ENCODE measurements around the gene SLC25A25. TPM values are rescaled to one million over a fixed set of nuclear protein-coding genes. Genes with fewer than 3 reads are reported as not detected.

SLC25A25 gene
- total RNA-seq, 6 experiments from 2014 or later: 21.2 to 81.5 (median 53.3) TPM

- no peak overlapping the region for H3K27ac ChIP-seq
- DNase-seq (no peak), ATAC-seq (no peak)
- TF ChIP-seq POLR2A (IDR thresholded peaks at IDR 0.05) (no peak), CTCF (IDR thresholded peaks at IDR 0.05) (no peak)
- H3K27me3 ChIP-seq: no peaks in the 10 kb centered on the region
- H3K4me1 ChIP-seq: peaks cover 0 to 6% (median 0%) of the 10 kb centered on the region in 4 donors
- intact Hi-C loops (cut with DNase I): no loop called here
- H3K9me3 ChIP-seq: no peaks in the 10 kb centered on the region
- H3K36me3 ChIP-seq: no peaks in the 10 kb centered on the region
- WGBS (ENCODE audit: insufficient coverage, low coverage, low lambda C conversion rate, missing lambda C conversion rate): 51% methylated on average over 4 of the region's 5 CpGs
- H3K4me3 ChIP-seq: no peak overlapping the region
Observed at GRCh38 chr9:128024761-128025308, 43.2 kb upstream of the SLC25A25 start.

- no peak overlapping the region for H3K27ac ChIP-seq
Observed at GRCh38 chr9:128025736-128026135, 42.3 kb upstream of the SLC25A25 start.

GRCh38 chr9:128026255-128026772 lies 41.7 kb upstream of the SLC25A25 start:
- DNase-seq: no peak
- intact Hi-C loops (cut with DNase I): no loop called here
- peak in 2 of 4 donors; percentile 19 to 40 for ATAC-seq
- Histone ChIP-seq H3K4me3 (no peak overlapping the region), H3K9me3 (no peaks in the 10 kb centered on the region), H3K4me1 (peaks cover 0 to 6% (median 0%) of the 10 kb centered on the region in 4 donors), H3K27ac (peak overlapping the region; percentile 4 to 32 (median 24)), H3K36me3 (no peaks in the 10 kb centered on the region), H3K27me3 (no peaks in the 10 kb centered on the region)
- TF ChIP-seq POLR2A (IDR thresholded peaks at IDR 0.05) (no peak), CTCF (IDR thresholded peaks at IDR 0.05) (no peak)
- WGBS (ENCODE audit: insufficient coverage, low coverage, low lambda C conversion rate, missing lambda C conversion rate): 57% methylated on average over 8 of the region's 12 CpGs

More at GRCh38 chr9:128025736-128026135, 42.3 kb upstream of the SLC25A25 start:
- intact Hi-C loops (cut with DNase I): no loop called here
- ATAC-seq: no peak
- Histone ChIP-seq H3K27me3 (no peaks in the 10 kb centered on the region), H3K36me3 (no peaks in the 10 kb centered on the region), H3K9me3 (no peaks in the 10 kb centered on the region), H3K4me1 (peaks cover 0 to 6% (median 0%) of the 10 kb centered on the region in 4 donors), H3K4me3 (no peak overlapping the region)
- WGBS (ENCODE audit: insufficient coverage, low coverage, low lambda C conversion rate, missing lambda C conversion rate): 75% methylated on average over 1 of the region's 4 CpGs
- TF ChIP-seq POLR2A (IDR thresholded peaks at IDR 0.05) (no peak), CTCF (IDR thresholded peaks at IDR 0.05) (no peak)
- DNase-seq: no peak

GRCh38 chr9:128026773-128027541 lies 41.1 kb upstream of the SLC25A25 start:
- peak in 3 of 4 donors; percentile 20 to 29 (median 27) for ATAC-seq
- Histone ChIP-seq H3K4me3 (no peak overlapping the region), H3K27ac (peak overlapping the region; percentile 4 to 32 (median 24)), H3K9me3 (no peaks in the 10 kb centered on the region), H3K36me3 (no peaks in the 10 kb centered on the region), H3K27me3 (no peaks in the 10 kb centered on the region), H3K4me1 (peaks cover 0 to 6% (median 0%) of the 10 kb centered on the region in 4 donors)
- 36% methylated on average over 5 of the region's 11 CpGs for WGBS (ENCODE audit: insufficient coverage, low coverage, low lambda C conversion rate, missing lambda C conversion rate)
- no peak for DNase-seq
- intact Hi-C loops (cut with DNase I): no loop called here
- TF ChIP-seq POLR2A (IDR thresholded peaks at IDR 0.05) (no peak), CTCF (IDR thresholded peaks at IDR 0.05) (no peak)

Data from right lobe of liver (tissue), 6 donors.